ENCODE data around the gene SLC22A6.

SLC22A6 gene

GRCh38 chr11:62931499-62932278 lies 53.1 kb downstream of the SLC22A6 start:
- FAIRE-seq = no peak

- FAIRE-seq = no peak
Observed at GRCh38 chr11:62930666-62931065, 54.1 kb downstream of the SLC22A6 start.

GRCh38 chr11:62930157-62930556 lies 54.6 kb downstream of the SLC22A6 start:
- FAIRE-seq = no peak

- FAIRE-seq = no peak
Observed at GRCh38 chr11:62928011-62928410, 56.8 kb downstream of the SLC22A6 start.

GRCh38 chr11:62926680-62927455 lies 57.9 kb downstream of the SLC22A6 start:
- no peak for FAIRE-seq
